CD4-positive, alpha-beta T cell treated with Interferon gamma for 1 hour (primary cell): ENCODE results near the gene CREBZF.
A peak's percentile ranks its signal among the peaks of the same experiment; 100 is the strongest.
"Not testable (repeated sequence)": the region's sequence is repeated elsewhere in the genome, so short reads cannot be mapped to it uniquely, and the experiment has no call there.

ENCODE experiments used
- DNase-seq: peaks from one replicate; pipeline ENCODE4 v3.0.0-alpha.2; 2020

Gene CREBZF

DNA sequence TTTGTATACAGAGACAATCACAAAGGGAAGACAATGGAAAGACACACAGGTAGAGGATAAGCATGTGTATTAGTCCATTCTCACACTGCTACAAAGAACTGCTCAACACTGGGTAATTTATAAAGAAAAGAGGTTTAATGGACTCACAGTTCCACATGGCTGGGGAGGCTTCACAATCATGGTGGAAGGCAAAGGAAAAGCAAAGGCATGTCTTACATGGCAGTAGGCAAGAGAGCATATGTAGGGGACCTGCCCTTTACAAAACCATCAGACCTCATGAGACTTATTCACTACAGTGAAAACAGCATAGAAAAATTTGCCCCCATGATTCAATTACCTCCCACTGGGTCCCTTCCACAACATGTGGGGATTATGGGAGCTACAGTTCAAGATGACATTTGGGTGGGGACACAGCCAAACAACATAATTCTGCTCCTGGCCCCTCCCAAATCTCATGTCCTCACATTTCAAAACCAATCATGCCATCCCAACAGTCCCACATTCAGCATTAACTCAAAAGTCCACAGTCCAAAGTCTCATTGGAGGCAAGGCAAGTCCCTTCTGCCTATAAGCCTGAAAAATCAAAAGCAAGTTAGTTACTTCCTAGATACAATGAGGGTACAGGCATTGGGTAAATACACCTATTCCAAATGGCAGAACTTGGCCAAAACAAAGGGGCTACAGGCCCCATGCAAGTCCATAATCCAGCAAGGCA, 6.2 kb upstream of the CREBZF start:
- DNase-seq = not testable (repeated sequence)

DNA sequence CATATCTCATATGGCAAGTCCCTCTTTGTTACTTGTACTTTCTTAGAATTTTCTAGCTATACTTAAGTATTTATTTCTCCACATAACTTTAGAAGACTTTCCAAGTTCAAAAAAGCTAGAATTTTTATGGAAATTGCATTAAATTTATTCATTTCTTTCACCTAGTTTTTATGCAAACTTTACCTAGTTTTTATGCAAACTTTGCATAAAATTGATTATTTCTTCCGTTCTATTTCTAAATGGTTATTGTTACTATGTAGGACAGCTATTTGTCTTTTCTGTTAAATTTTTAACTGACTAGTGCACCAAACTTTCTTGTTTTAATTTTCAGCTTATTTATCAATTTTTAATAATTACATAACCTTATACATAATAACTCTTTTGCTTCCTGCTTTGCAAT, 3.2 kb upstream of the CREBZF start:
- DNase-seq = no peak

DNA sequence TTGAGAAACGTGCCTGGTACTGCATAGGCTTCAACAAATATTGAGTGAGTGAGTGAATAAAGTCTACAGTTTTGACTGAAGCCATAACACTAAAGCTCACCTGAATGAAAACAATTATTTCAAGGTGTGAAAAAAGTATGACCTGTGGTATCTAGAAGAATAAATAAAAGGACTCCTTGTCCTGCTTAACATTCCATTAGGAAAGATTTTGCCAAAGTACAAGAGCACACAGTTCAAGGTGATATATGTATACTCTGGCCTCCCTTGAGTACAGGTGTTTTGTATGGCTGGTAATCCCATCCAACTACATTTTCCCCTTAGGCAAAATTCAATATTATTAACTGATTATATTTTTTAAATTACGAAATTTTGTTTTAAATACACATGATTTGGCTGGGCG, 1.8 kb upstream of the CREBZF start:
- DNase-seq = no peak

DNA sequence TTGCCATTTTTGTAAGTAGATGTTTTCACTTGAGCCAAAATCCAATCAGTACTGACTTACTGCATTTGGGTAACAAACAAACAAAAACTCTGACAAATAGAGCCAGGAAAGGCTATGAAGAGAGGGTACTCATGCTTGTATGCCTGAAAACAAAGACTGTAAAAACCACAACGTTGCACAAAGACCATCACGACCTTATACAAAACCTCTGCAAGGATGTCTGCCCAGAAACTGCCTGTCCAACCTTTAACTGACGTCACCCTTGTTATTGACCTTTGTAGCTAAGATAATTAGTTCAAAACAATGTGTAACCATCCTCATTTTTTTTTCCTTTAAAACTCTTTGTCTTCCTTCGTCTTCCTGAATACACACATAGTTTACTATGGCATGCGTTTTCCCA, 804 bp upstream of the CREBZF start:
- DNase-seq = no peak

DNA sequence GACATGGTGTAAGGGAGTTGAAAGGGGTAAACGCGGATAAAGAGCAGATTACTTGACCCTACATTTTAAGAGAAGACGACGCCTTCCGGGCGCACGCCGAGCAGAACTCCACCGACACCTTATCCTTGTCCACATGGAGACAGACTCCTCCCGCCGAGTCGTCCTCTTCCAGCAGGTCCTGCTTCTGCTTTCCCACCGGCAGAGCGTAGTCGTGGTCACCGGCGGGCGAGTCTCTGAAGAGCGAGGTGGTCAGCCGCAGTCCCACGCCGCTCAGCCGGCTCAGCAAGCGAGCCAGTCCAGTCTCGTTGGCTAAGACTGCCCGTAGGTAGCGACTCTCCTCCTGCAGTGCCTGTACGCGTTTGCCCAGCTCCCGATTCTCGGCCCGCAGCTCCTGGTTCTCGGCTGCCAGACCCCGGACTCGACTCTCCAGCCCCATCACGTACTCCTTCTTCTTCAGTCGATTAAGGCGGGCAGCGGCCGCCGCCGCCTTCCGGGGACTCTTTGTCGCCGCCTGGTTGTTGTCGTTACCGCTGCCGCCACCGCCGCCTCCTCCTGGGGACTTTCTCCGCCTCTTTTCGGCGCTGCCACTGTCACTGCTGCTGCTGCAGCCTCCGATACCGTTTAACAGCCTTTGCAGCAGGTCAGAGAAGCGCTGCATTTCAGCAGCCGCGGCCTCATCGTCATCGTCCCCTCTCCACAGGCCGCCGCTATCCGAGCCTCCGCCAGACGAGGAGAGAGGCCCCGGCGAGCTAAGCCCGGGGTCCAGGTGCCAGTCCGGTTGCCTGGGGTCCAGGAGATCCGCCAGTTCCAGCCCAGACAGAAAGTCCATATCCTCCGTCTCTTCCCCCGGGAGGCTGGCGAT, 945 bp downstream of the CREBZF start:
- peak; percentile 87 for DNase-seq

DNA sequence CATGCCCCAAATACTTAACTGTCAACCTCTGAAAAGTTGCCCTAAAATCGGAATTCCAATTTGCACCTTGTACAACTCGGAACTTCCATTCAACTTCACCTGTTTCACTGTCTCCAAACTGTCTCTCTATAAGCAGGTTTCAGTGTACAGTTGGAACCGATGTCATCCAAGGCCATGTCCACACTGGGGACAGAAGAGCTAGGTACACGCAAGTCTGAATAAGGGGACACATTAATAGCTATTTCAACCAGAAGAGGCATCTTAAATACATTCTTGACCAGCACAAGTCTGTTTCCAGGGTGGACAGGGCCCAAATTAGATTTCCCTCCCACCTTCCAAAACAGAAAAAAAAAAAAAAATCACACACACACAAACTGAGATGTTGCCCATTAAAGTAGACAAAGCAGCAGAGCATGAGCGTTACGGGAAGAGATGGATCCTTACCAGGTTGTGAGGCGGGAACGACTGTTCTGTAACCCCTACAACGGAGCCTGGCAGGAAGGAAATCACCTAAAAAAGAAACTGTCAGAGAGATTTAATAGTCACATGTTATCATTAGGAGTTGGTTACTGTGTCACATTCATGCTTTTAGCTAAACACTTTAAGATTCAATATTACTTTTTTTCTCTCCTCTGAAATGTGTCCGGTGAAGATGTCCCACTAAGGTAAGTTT, 1.7 kb downstream of the CREBZF start:
- no peak for DNase-seq

DNA sequence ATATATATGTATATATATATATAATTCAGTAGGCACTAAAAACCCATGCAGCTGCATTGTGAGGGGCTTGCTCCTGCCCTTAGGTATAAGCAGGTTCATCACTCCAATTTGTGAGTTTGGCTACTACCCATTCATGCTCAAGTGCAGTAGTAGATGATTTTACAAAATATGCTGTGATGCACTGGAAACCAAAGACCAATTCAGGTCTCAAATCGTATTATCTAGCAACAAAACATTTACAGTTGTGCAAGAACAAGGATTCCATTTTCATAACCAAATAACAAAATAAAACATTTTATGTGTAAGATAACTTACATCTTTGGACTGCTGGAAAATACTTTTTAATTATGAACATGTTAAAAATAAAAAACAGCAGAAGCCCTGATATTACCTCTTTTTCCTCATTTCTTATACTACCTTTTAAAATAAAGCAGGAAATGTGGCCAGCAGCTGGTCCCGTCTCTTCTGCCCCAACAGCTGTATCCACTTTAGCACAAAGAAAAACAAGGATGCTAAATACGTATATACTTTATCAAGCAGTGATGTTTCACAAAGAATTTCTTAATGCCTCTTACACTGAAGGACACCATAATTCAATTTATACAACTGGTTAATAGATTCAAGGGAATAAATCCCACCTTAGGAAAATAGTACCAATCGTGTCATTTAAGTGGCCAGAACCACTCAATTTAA, 2.8 kb downstream of the CREBZF start:
- DNase-seq = no peak

DNA sequence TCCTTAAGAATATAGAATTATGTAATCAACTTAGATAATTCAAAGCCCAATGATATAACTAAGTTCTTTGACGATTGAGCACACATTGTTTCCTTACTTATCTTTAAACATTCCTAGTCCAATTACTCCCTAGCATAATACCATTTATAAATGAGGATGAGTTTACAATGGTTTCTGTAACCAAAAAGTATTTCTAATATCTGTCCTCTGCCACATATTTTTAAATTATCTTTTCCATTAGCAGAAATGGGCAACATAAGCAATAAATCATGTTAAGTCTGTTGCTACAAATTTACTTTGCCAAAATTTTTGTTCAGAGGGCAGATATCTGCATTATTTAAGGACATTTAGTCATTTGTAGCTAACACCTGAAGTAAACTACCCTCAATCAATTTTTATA, 6.7 kb downstream of the CREBZF start:
- DNase-seq = no peak

DNA sequence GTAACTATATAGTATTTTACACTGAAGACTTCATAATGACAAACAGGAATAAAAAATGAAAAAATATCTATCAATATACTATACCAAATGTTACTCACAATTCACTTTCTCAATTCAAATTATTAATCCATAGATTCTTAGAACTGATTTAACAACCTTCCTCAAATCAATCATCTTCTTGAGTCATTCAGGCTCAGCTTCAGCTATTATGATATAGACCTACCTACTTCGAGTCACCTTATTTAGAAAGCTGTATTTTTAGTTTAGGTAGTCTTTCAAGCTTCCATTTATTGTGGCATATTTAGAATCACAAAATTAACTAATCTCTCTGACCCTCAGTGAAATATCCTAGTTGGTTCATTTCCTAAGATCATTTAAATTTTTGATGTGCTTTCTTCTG, 8.2 kb downstream of the CREBZF start:
- no peak for DNase-seq

DNA sequence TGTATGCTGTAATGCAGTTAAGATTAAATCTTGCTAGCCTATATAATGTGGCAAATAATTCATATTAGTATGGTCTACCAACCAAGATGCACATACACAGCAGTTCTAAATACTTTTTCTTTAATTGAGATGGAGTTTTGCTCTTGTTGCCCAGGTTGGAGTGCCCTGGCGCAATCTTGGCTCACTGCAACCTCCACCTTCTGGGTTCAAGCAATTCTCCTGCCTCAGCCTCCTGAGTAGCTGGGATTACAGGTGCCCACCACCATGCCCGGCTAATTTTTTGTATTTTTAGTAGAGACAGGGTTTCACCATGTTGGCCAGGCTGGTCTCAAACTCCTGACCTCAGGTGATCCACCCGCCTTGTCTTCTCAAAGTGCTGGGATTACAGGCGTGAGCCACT, 10.6 kb downstream of the CREBZF start:
- DNase-seq = not testable (repeated sequence)

DNA sequence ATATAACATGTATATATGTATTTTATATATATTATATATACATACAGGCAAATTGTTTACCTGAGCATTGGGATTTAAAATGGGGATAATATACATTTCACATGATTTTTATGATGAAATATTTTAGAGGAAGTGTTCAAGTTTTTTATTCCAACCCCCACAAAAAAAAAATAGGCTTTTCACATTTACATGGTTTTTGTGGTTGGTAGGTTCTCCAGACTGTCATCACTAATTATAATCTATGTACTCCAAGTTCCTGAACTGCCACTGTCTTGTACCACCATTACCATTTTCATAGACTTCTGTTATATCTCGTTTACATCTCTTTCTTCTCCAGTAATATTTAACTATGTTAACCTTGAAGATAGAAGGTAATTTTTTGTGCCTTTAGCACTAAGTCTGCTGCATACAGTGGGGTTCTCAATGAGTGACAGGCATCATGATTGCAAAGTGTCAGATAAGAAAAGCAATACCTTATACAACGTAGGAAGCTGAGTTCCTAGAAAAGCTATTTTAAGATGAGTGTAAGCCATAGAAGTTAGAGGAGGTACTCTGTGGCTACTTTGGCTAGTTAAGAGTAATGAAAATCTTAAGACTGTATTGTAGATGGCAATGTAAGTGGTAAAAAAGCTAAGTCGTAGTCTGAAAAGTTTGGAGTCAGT, 12.0 kb downstream of the CREBZF start:
- no peak for DNase-seq

DNA sequence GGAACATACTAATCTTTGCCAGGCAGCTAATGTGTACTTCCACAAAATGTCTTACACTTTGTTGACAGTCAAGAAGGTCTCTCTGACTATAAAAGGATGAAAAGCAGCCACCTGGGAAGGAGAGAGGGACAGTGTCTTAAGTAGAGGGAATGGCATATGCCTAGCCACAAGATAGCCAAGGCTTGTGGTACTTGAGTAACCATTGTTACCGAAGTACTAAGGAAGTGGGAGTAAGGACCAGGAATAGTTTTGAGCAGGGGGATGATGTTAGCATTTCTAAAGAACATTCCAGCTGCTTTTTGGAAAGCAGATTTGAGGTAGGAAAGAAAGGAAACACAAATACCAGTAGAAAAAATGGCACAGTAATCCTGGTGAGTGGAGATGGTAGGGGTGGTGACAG, 13.8 kb downstream of the CREBZF start:
- DNase-seq = no peak

DNA sequence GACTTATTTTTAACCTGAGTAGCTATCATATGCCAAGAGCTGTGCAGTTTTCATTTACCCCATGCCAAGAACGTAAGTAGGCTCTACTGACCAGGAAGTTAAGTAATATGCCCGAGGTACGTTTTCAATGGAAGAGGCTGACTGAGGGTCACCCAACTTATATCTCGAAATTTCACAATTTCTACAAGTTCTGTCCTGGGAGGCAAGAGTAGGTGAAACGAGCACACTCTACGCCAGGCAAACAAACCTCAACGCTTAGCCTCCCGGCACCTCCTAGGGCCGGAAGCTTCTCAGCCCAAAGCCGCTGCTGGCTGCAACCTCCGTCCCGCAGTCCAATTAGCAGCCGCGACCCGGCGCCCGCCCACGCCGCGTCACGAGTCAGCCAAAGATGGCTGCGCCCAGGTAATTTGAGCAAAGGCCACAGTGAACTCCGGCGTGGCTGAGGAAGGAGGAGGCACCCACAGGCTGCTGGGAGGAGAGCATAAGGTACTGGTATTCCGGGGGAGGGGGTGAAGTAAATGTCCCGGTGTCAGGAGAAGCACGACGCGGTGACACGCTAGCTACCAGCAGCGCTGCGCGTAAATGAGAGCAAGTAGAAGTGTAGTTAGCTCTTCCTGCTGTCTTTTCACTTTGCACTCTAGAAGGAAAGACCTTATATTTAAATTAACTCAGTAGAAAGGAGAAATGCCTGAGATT, 17.2 kb downstream of the CREBZF start, which contains the start of gene TMEM126A:
Gene TMEM126A (plus strand): TSS at position 364 of the 696 bp plus-strand sequence. CDS start 2,289 bp downstream, outside the sequence.
- DNase-seq = peak; percentile 85

DNA sequence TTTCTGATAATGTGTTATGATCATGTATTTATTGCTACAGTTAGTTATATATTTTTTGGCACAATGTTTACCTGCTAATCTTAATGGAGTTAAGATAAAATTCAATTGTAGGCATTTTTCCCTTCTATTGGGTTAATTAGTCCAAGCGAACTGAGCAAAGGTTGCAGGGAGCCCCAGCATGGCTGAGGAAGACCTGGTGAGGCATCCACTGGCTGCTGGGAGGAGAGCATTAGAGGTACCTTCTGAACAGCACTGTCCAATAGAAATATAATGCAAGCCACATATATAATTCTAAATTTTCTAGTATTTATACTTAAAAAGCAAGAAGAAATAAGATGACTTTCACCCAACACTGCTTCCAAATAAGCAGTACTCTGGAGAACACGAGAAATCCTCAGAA, 17.9 kb downstream of the CREBZF start:
- no peak for DNase-seq

DNA sequence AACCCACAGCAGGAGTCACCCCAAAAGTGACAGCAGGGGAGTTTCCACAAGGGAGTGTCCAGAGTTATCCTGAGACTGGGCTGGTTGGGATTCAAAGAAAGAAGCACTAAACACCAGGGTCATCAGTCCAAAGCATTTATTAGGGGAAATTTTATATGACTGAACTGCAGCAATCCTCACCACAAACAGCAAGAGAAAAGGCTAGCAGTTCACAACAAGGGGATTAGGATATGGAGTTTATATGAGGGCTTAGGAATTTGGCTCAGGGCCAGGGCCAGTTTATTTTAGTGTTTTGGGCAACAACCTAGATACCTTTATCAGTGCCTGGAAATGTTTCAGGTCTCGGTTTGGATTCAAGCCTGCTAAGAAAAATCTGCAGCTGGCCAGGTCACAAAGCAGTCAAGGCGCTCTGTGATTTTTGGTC, 21.7 kb downstream of the CREBZF start:
- DNase-seq = no peak

DNA sequence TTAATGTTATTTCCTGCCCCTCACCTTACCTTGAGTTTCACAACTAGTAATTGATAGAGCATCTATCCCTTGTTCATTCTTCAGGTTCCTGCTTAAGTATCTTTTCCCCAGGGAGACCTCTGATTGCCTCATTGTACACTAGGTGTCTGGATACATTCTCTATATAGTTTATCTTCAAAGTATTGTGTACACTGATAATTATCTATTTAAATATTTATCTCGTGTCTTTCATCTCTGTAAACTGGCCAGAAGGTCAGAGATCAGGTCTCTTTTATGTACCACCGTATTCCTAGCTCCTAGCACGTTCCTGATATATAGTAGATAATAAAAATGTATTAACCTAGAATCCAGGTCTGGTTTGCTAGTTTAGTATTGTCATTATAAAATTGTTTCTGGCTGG, 30.2 kb downstream of the CREBZF start:
- no peak for DNase-seq

DNA sequence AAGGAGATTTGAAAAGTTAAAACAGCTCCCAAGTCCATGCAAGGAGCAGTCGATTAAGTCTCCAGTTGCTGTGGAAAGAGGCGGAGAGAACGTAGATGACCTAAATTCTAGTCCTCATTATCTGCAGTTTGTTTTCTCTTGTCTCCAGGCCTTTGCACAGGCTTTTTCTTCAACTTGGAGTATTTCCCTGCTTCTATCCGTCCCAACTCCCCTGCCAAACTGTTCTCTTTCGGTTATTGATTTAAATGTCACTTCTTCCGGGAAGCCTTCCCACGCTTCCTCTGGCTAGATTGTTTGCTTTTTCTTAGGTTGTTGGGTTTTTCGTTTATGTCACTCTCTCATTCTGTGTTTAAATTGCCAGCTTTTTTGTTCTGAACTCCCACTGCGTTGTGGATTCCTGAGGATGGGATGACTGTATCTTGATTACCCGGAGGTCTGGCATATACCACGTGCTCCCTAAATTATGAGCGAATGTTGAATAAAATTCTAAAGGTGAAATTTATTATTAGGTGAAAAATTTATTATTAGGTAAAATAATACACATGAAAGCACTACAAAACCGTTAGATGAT, 36.1 kb downstream of the CREBZF start:
- no peak for DNase-seq

DNA sequence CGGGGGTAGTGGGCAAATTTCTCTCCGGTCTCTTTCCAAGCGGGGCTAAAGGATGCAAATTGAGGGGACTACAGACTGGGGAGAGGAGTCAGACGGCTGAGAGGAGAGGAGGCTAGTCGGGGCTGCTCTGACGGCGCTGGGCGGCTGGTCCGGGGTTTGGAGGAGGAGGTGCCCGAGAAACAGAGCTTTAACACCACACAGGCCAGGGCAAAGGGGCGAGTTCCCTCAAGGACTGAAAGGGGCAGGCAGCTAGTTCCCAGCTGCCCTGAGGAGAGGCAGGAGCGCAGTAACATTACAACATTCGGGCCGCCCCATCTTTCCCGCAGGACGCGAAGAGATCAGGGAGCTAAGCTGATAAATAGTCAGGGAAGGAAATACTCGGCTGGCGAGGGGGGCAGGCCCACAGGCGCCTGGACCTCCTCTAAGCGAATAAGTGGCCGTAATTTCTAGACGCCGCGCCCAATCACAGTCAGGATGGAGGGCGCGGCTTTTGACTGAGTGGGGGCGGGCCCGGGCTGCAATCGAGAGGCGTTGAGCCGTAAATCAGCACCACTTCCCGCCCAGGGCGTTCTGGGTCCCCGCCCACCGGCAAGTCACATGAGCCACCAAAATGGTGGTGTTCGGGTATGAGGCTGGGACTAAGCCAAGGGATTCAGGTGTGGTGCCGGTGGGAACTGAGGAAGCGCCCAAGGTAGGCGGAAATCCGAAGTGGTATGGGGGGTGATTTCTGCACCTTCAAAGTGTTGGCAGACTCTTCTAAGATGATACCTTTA, 36.7 kb downstream of the CREBZF start, which contains the start of gene TMEM126B:
Gene TMEM126B (plus strand): TSS at position 596 of the 773 bp plus-strand sequence. CDS start 15 bp downstream, at position 611.
- DNase-seq = peak; percentile 92

DNA sequence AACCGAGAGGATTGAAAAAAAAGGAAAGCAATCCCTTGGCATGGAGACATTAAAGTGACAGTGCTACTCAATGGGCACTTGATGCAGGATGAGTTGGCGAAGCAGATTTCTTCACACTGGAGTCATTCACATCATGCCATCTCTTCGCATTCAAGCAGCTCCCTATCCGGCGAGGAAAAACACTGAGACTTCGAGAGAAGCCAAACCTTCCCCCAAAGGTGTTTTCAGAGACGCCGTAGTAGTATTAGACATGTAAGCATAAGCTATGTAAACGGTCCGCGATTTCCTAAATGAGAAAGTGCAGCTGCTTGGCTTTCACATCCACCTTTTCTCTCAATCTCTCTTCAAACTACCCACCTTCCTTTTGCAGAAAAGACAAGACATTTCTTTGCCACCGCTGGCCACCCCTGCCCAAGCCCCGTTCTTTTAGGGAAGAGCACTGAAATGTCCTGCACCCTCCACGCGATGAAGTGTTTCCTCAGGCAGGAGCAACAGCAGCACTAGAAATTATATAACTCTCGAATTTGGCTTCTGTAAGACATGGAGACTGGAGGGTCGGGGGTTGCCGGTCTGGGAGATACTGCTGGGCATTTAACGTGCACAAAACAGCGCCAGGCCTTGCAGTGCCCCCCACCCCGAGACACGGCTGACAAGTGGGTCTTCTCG, 37.5 kb downstream of the CREBZF start, which contains the start of gene DLG2:
Gene DLG2 (minus strand): TSS at position 13 of the 666 bp plus-strand sequence.
- DNase-seq = no peak

DNA sequence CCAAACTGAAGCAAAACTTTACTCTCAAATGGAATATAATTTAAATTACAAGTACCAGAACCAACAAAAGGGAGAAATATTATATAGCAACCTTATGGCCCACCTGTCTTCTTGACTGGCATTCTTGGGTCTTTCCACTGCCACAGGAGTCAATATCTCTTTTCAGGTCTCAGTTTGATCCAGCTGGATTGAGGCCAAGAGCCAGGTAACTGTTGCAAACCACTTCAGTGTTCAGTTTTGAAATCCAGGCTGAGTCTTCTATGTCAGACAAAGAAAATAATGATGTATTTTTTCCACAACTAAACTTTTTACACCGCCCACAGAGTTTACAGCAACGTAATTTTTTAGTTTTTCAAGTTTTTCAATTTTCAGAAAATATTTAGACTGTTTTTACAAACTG, 38.4 kb downstream of the CREBZF start:
- no peak for DNase-seq
